ENCODE results near the gene FAM111B.

FAM111B gene

GRCh38 chr11:59154610-59155009 is 47.6 kb downstream of the FAM111B start:
- no peak for DNase-seq (ENCODE audit: low read depth)

GRCh38 chr11:59157433-59157832 is 50.4 kb downstream of the FAM111B start:
- no peak for DNase-seq (ENCODE audit: low read depth)

DNA sequence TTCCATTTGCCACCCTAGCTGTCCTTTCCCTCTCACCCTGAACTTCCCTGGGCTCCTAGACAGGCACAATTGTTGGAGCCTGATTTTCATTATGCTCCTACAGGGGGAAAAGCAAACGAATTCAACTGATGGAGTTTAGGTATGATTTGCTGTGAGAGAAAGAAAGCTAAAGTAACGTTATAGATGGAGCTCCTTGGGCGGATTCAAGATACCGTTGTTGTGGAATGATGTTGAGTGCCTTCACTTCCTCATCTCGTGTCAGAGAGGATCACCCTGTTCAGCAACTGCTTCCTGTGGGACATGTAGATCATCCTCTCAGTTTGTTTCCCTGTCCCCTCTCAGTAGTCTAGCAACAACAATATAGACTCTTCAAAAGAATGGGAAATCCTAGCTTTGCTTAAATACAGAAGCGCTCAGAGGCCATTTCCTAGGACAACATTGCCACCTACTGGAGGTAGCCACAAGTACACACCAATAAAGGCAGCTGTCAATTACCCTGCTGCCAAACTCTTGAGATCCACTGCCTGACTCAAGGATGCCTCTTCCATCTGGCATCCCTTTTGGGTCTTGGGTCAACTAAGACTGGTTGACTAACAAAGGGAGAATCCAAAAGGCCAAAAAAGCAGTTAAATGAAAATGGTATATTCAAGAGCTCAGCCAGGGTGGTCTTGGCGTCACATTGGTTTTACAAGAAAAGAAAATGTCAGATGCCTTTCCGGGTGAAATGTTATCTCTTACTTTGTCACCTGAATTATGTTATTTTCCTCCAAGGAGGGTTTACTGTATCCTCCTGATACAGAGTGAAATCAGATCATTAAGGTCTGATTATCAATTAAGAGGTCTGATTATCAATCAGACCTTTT is 51.4 kb downstream of the FAM111B start:
- DNase-seq (ENCODE audit: low read depth) = peak; percentile 26

GRCh38 chr11:59164028-59164427 is 57.0 kb downstream of the FAM111B start:
- DNase-seq (ENCODE audit: low read depth) = no peak

GRCh38 chr11:59171508-59172322 is 64.7 kb downstream of the FAM111B start, which contains the start of gene DTX4:
TSS of gene DTX4 (plus strand) at chr11:59172132. CDS start at chr11:59172596, 464 bp downstream.
- DNase-seq (ENCODE audit: low read depth) = peak; percentile 63

- no peak for DNase-seq (ENCODE audit: low read depth)
Observed at GRCh38 chr11:59172345-59173079, 65.5 kb downstream of the FAM111B start.

DNA sequence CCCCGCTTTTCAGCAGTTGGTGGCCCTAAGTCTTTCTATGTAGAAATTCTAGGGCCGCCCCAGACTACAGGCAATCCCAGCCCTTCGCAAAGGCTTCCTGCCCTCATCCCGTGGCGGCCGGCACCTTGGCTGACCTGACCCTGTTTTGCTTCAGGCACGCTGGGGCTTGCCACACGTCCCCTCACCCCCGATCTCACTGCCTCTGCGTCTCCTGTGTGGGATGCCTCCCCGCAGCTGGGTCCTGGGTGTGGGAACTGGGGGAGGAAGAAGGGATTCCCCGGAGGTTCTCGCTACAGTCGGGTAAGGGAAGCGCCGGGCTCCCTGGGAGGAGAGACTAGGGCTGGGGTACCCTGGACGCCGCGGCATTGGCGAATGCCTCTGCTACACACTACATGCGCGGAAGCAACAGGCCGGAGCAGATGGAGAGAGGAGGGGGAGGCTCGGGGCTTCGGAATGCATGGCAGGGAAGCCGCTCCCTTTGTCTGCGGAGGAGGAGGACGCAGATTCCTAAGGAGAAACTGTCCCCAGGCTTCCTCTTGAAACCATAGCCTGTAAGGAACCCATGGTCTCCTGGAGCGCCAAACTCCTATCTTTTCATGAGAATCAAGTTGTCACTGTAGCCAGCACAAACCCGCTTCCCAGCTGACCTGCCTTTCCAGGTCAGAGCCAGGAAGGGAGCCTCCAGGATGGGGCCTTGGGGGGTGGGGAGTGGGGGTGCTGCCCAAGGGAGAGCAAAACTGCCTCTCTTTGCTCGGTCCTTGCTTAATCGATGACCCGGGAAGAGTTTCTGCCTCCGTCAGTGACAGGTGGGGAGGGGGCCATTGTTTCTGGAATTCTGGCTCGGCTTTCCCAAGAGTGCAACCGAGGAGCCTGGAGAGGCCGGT is 66.3 kb downstream of the FAM111B start:
- DNase-seq (ENCODE audit: low read depth) = no peak

DNA sequence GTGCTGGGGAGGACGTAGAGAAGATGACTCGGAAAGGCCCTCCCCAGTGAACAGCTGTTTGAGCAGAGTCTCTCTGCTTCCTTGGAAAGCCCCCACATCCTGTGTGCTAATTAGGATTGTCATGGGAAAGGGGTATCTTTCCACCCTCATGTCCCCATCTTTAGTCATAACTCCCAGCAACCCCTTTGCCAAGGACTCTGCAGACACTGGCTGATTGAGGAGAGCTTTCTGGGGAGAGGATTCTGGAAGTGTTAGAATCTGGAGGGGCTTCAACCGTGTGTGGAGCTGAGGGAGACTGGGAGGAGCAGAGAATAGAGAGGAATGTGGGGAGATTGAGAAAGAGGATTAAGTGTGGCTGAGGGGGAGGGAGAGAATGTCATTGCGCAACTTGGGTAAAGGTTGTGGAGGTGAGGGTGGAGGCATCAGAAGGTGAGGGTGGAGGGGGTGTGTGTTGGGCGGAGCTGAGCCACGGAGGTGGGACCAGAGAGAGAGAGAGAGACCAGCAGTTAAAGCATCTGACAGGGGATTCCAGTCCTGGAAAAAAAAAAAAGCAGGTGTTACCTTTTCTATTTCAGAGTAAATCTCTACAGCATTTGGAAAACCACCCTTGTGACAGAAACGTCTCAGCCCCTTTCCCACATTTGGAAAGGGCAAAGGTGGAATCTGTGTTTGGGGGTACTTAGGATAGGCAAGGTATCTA is 67.1 kb downstream of the FAM111B start:
- no peak for DNase-seq (ENCODE audit: low read depth)

DNA sequence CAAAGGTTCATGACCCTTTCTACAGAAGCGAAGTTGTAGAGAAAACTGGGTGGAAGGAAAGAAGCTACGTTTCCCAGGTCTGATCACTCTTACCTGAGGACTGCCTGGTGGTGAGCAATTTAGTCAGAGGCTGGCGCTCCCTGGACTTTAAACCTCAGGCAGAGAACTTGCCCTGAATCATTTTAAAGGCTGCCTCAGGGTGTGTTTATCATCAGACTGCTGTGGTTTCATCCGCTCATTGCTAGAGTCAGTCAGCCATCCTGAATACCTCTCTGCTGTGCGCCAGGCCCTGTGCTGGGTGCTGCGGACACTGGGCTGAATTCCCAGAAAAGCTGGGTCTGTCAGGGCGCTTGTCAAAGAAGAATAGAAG is 67.6 kb downstream of the FAM111B start:
- no peak for DNase-seq (ENCODE audit: low read depth)

DNA sequence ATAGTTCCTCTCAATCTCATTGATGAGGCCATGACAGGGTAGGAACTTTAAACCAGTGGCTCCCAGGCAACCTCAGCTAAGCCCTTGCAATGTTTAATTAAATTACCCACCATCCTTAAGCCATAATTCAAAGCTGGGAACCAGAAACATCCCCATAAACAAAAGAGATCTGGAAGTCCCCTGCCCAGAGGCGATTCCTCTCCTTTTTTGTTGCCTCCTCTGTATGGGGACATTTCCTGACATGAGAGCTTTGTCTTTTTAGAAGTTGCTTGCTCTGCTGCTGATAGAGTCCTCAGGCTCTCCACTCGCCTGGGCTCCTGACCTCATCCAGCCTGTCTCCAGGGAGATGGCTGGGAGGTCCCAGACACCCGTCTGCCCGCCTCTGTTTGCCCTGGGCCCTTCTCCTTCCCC is 68.1 kb downstream of the FAM111B start:
- DNase-seq (ENCODE audit: low read depth) = no peak

GRCh38 chr11:59176330-59176729 is 69.3 kb downstream of the FAM111B start:
- DNase-seq (ENCODE audit: low read depth) = no peak

Data from CMK (cell line).